ENCODE results near the gene CCL26.
"Not testable (repeated sequence)": the region's sequence is repeated elsewhere in the genome, so short reads cannot be mapped to it uniquely, and the experiment has no call there.

Gene CCL26

DNA sequence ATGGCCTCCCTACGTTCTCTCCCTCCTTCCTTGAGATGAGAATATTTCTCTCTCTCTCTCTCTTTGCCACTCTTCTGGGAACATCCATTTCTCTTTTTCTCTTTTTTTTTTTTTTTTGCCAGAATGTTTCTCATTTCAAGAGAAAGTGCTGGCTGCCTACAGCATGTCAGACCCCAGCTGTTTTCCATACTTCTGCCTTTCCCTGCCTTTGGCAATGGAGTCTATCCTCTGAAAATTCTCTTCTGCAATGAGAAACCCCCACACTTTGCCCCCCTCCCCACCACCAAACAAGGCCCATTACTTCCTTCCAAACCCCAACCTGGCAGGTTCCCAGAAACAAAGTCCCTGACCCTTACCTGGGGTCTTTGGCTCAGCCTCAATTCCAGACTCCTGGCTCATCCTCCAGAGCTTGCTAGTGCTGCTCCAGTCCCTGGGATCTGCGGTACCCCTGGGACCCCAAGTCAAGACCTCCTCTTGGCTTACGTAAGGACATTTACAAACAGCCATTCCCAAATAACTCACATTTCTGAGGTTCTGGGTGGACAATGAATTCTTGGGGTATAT lies 17.4 kb upstream of the CCL26 start:
- no peak for DNase-seq

DNA sequence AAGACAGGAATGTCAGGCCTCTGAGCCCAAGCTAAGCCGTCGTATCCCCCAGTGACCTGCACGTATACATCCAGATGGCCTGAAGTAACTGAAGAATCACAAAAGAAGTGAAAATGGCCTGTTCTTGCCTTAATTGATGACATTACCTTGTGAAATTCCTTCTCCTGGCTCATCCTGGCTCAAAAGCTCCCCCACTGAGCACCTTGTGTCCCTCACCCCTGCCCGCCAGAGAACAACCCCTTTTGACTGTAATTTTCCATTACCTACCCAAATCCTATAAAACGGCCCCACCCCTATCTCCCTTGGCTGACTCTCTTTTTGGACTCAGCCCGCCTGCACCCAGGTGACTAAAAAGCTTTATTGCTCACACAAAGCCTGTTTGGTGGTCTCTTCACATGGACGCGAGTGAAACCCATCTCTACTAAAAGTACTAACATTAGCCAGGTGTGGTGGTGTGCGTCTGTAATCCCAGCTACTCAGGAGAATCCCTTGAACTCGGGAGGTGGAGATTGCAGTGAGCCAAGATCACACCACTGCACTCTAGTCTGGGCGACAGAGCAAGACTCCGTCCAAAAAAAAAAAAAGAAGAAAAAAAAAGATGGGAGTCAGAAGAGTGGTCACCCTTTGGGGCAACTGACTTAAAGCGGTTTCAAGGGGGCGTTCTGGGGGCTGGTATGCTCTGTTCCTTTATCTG lies 16.3 kb upstream of the CCL26 start:
- not testable (repeated sequence) for DNase-seq

DNA sequence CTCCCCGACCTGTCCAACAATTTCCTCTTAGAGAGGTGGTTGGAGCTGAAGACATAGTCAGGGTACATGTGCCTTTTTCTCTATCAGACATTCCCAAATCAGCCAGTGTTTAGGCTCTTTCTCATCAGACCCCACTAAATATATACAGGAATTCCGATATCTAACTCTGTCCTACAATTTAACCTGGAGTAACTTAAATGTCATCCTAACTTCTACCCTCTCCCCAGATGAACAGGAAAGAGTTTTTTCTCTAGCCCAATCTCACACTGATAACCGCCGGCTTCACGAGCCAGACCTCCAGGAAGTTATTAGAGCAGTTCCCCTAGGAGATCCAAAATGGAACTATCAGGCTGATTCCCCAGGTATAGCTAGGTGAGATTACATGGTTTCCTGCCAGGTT lies 11.0 kb upstream of the CCL26 start:
- not testable (repeated sequence) for DNase-seq

DNA sequence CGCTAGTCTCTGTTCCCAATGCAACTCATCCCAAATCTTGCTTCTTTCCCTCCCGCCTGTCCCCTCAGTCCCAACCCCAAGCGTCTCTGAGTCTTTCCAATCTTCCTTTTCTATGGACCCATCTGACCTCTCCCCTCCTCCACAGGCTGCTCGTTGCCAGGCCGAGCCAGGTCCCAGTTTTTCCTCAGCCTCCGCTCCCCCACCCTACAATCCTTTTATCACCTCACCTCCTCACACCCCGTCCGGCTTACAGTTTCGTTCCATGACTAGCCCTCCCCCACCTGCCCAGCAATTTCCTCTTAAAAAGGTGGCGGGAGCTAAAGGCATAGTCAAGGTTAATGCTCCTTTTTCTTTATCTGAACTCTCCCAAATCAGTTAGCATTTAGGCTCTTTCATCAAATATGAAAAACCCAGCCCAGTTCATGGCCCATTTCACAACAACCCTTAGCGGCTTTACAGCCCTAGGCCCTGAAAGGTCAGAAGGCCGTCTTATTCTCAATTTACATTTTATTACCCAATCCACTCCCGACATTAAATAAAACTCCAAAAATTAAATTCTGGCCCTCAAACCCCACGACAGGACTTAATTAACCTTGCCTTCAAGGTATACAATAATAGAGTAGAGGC lies 8.7 kb upstream of the CCL26 start:
- DNase-seq: not testable (repeated sequence)

DNA sequence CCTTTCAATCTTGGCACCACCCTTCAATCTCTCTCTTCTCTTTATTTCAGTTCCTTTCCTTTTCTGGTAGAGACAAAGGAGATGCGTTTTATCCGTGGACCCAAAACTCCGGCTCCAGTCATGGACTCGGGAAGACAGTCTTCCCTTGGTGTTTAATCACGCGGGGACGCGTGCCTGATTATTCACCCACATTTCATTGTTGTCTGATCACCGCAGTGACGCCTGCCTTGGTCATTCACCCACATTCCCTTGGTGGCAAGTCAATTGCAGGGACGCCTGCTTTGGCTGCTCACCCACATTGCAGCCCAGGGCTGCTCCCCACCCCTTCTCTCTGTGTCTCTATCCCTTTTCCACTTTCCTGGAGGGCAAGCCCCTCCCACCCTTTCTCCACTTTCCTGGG lies 7.5 kb upstream of the CCL26 start:
- DNase-seq: not testable (repeated sequence)

DNA sequence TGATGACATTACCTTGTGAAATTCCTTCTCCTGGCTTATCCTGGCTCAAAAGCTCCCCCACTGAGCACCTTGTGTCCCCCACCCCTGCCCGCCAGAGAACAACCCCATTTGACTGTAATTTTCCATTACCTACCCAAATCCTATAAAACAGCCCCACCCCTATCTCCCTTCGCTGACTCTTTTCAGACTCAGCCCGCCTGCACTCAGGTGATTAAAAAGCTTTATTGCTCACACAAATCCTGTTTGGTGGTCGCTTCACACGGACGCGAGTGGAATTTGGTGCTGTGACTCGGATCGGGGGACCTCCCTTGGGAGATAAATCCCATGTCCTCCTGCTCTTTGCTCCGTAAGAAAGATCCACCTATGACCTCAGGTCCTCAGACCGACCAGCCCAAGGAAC lies 7.0 kb upstream of the CCL26 start:
- DNase-seq: not testable (repeated sequence)

DNA sequence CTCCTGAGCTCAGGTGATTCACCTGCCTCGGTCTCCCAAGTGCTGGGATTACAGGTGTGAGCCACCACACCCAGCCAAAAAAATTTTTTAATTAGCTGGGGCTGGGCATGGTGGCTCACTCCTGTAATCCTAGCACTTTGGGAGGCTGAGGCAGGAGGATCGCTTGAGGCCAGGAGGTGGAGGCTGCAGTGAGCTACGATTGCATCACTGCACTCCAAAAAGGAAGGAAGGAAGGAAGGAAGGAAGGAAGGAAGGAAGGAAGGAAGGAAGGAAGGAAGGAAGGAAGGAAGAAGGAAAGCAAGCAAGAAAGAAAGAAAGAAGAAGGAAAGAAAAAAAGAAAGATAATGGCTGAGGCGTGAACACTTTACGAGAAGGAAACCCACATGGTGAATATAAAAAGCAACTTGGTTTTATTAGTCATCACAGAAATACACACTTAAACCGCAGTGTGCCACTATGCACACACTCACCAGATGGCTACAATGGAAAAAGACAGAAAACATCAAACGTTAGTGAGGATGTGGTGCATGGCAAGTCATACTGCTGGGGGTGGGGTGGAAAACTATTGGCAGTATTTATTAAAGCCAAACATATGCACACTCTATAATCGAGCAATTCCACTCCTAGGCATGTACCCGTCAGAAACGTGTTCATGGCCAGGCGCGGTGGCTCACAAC lies 4.4 kb upstream of the CCL26 start:
- no peak for DNase-seq

DNA sequence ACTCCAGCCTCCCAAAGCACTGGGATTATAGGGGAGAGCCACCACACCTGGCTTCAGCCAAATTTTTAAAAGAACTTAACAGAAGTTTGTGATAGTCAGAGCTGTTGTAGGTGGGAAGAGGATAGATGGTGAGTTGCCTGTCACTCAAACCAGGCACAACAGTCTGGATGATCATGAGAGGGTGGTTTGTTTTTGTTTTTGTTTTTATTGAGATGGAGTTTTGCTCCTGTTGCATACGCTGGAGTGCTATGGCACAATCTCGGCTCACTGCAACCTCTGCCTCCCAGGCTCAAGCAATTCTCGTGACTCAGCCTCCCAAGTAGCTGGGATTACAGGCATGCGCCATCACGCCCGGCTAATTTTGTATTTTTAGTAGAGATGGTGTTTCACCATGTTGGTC lies 1.9 kb upstream of the CCL26 start:
- DNase-seq: not testable (repeated sequence)

DNA sequence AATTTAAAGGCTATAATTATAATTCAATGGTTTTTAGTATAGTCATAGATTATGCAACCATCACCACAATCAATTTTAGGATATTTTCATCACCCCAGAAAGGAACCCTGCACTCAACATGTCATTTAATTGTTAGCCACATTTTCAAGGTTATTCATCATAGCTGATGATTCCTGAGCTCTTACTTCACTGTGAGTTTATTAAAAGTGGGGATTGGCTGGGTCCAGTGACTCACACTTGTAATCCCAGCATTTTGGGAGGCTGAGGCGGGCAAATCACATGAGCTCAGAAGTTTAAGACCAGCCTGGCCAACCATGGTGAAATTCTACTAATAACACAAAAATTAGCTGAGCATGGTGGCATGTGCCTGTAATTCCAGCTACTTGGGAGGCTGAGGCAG lies 787 bp downstream of the CCL26 start:
- no peak for DNase-seq

DNA sequence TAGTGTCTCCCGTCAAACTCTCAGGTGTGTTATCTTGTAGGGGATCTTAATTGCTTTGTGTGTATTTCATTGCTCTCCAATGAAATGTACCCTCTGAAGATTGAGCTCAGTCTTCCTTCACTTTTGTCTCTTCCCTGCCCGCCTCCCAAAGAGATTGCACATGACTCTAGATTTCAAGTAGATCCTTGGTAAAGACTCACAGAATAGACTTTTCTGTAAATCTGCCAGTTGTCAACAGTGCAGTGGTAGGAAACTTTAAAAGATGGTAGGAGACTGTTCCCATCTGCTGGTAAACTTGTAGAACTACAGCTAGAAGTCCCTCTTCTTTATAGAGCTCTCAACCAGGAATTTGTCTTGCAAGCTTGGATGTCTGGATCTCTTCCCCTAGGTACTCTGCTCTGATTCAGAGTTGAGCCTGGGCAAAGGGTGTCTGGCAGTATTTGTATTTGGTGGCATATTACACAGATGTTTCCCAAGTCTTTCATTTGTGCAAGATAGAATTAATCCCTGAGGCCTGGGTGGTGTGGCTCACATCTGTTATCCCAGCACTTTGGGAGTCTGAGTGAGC lies 9.6 kb downstream of the CCL26 start:
- peak; percentile 53 for DNase-seq

DNA sequence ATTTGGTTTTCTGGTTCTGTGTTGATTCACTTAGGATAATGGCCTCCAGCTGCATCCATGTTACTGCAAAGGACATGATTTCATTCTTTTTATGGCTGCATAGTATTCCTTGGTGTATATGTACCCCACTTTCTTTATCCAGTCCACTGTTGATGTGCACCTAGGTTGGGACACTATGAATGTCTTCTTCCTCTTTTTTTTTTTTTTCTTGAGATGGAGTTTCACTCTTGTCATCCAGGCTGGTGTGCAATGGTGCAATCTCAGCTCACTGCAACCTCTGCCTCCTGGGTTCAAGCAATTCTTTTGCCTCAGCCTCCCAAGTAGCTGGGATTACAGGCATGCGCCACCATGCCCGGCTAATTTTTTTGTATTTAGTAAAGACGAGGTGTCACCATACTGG lies 10.2 kb downstream of the CCL26 start:
- not testable (repeated sequence) for DNase-seq

DNA sequence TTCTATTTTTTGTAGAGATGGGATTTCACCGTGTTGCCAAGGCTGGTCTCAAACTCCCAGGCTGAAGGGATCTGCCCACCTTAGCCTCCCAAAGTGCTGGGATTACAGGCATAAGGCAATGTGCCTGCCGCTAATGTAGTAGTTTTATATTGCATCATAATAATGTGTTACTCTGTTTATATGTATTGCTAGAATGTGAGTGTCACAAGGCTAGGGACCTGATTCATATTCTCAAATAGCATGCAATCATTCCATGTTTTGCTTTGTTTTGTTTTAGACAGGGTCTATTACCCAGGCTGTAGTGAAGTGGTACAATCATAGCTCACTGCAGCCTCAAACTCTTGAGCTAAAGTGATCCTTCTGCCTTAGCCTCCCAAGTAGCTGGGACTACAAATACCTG lies 13.5 kb downstream of the CCL26 start:
- no peak for DNase-seq

DNA sequence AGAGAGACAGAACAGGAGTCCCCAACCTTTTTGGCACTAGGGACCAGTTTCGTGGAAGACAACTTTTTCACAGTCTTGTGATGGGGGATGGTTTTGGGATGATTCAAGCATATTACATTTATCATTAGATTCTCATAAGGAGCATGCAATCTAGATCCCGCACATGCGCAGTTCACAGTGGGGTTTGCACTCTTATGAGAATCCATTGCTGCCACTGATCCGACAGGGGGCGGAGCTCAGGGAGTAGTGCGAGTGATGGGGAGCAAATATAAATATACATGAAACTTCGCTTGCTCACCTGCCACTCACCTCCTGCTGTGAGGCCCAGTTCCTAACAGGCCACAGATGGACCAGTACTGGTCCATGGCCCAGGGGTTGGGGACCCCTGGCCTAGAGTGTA lies 14.2 kb downstream of the CCL26 start:
- no peak for DNase-seq

DNA sequence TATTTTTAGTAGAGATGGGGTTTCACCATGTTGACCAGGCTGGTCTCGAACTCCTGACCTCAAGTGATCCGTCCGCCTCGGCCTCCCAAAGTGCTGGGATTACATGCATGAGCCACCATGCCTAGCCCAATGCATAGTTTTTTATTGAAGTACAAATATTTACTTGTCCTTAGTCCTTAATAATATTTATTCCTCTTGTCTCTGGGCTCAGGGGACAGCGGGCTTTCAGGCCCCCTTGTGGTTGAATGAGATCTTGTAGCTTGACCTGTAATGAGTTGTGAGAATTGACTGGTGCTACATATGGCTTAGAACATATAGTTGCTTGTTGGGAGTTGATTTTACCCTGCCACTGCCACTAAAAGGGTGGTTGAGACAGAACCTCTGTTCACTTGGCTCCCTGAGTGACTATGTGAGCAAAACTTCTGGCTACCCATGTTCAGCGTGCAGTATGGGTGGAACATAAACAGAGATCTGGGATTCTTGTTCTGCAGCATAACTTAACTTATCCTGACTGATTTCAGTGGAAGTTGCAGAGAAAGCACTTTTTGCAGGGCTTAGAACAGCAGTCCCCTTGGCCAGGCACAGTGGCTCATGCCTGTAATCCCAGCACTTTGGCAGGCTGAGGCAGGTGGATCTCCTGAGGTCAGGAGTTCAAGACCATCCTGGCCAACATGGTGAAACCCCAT lies 14.9 kb downstream of the CCL26 start:
- DNase-seq: peak; percentile 7

DNA sequence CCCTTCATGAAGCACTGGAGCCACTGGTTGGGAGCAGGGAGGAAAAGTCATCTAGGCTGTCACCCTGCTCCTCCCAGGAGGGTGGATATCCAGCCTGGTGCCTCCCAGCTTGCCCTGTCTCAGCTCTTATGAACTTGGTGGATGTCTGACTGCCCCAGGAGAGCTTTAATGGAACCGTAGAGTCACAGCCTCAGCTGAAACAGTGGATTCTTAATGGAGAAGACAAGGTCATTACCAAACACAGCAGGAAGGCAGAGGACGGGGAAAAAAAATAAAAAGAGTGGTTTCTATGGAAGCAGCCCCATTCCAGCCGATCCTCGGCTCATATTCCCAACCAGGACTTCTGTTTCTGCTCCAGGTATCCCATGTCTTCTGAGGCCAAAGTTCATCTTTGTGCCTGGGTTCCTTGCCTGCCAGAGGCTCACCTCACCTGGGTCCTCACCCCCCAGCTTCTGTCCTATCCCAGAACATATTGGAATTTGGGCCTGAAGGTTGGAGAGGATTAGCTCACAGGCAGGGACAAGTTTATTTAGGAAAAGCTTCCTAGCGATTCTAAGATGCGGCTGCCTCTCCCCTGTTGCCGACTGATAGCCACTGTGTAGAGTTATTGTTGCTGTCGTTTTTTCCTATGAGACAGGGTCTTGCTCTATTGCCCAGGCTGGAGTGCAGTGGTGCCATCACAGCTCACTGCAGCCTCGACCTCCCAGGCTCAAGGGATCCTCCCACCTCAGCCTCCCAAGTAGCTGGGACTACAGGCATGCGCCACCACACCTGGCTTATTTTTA lies 15.6 kb downstream of the CCL26 start:
- DNase-seq: no peak

DNA sequence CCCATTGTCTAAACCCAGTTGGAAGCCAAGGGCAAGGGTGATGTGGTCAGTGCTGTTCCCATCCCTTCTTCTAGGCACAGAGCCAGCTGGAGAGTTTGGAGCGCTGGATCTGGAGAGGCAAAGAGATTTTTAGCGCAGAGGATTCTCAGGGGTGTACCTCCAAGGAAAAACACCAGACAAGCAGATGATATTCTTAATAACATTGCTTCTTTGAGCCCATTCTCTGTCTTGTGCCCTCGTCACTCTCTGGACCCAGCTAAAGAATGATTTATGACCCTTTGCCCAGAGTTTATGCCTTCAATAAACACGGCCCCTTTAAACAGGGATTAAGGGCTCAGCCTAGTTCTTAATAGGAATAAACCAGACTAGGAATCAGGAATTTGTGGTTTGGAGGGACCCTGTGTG lies 28.6 kb downstream of the CCL26 start:
- DNase-seq: no peak

DNA sequence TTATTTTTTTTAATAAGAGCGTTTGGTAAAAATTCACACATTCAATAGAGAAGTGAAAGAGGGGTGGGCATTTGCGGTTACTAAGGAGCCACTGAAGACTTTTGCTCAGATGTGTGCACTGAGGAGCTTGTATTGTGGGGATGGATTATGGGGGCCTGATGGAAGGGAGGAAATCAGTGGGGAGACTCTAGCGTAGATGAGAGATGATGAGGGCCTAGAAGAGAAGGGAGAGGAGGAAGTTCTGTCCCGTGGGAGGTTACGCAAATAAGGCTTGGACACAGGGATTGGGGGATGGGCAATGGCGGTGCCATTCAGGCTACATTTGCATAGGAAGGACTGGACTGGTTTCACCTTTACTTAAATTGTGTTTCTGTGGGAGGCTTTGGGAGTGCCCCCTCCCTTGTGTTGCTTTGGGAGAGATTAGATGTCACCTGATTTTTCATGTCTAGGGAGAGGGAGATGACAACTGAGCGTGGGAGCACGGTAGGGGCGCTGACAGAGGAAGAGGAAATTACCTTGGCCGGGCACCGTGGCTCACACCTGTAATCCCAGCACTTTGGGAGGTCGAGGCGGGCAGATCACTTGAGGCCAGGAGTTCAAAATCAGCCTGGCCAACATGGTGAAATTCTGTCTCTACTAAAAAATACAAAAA lies 31.0 kb downstream of the CCL26 start:
- DNase-seq: no peak

DNA sequence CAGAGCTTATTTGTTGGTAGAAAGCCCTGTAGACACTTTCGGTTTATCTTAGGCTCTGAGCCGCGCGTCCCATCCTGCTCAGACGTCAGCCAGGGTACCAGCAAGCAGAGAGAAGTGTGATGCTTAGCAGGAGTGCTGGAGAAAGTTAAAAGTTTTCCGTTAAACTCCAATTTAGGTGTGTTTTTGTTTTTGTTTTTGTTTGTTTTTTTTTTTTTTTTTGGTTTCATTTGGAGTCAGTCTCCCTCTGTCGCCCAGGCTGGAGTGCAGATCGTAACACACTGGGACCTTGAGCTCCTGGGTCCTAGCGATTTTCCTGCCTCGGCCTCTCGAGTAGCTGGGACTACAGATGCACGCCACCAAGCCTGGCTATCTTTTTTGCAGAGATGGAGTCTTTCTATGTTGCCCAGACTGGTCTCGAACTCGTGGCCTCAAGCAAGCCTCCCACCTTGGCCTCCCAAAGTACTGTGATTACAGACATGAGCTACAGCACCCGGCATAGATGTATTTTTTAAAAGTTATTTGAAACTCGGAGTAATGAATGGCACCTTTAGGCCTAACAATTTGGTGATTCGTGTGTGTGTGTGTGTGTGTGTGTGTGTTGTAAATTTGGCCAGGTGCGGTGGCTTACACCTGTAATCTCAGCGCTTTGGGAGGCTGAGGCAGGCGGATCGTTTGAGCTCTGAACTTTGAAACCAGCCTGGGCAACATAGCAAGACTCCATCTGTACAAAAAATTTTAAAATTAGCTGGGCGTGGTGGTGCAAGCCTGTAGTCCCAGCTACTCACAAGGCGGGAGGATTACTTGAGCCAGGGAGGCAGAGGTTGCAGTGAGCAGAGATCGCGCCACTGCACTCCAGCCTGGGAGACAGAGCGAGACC lies 32.0 kb downstream of the CCL26 start:
- DNase-seq: no peak

DNA sequence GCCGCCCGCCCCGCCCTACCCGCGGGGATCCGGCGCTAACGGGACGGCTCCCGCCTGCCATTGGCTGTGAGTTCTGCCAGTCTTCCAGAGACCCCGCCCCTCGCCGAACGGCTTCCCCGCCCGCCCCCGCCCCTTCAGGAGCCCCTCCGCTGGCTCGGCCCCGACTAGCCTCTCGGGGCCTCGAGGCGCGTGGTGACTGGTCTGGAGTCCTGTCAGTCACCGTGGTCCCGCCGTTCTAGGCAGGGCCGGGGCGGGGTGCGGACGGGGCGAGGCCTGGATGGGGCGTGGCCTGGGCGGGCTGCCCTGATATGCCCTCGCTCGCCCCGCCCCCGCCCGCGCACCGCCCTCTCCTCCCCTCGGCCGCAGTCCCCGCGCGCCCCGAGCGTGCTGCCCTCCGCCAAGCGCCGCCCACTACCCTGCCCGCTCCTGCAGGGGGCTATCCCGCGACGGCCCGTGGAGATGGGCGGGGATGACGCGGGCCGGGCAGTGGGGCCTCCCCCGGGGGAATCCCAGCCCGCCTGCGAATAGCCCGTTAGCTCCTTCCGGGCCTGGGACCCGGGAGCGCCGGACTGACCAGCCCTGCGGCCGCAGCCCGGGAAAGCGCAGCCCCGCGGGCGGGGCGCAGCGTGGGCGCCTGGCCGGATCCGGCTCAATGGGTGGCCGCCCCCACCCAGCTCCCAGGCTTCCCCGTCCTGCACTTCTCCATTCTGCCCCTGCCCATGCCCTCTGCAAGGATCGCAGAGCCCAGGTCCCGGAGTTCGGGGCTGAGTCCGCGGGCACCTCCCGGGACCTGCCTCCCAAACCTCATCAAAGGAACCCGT lies 32.8 kb downstream of the CCL26 start:
- peak; percentile 84 for DNase-seq

DNA sequence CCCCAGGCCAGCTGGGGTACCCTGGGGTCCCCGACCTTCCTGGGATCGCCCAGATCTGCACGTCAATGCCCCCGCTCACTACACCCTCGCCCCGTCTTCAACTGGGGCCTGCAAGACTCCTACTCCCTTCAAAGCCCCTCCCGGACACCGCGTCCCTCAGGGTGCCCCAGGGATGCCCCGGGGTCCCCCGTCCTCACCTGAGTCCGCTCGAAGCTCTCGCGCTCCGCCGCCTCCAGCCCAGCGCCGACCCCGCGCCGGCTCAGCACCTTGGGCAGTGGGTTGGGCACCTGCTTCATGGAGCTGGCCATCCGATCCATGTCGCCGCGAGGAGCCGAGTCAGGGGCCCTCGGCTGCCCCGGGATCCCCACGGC lies 33.4 kb downstream of the CCL26 start, which contains the start of gene HIP1:
Gene HIP1 (minus strand): TSS at position 338 of the 371 bp plus-strand sequence. CDS start 21 bp downstream, at position 317.
- no peak for DNase-seq

Data from SHP77 treated with DMSO at 0.1 percent for 48 hours (cell line).